ENCODE results near the gene THSD7B. TPM values are rescaled to one million over a fixed set of nuclear protein-coding genes. Genes with fewer than 3 reads are reported as not detected.

THSD7B gene
- total and polyA plus RNA-seq, 3 experiments from 2014 or later: not detected

DNA sequence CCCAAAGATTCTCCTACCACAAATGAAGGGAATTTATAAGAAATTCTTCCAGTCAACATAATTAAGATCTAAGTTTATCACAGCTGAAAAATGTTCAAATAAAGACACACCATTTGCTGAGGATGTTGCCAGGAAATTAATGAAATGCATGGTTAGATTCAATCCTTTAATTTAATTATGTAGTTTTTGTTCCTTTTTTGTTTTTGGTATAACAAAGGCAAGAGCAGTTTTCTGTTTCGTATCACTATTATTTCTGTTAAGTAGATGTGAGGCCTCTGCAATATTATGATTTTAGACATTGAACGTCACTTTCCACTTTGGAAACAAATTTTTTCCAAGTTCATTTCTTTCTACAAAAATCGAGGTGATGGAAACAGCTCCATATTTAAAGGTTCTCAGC is 440.0 kb downstream of the THSD7B start:
- Histone ChIP-seq H3K36me3 (ENCODE audit: insufficient read depth, low read length) (no peaks in the 10 kb centered on the region), H3K27ac (ENCODE audit: low read depth, low read length) (no peak overlapping the region), H3K4me1 (ENCODE audit: insufficient read depth, low read length) (no peaks in the 10 kb centered on the region), H3K27me3 (ENCODE audit: insufficient read depth, low read length, poor library complexity, severe bottlenecking) (no peaks in the 10 kb centered on the region), H3K9me3 (ENCODE audit: low read length) (no peaks in the 10 kb centered on the region), H3K4me3 (ENCODE audit: low read length) (no peak overlapping the region)
- Mint-ChIP-seq H3K36me3 (no peaks in the 10 kb centered on the region), H3K4me1 (no peaks in the 10 kb centered on the region), H3K27ac (no peak overlapping the region), H3K4me3 (no peak overlapping the region), H3K9me3 (peaks cover 0 to 8% (median 0%) of the 10 kb centered on the region in 5 donors), H3K27me3 (no peaks in the 10 kb centered on the region)
- ChIA-PET CTCF (no interaction called here), POLR2A (no interaction called here)
- no peak for DNase-seq

DNA sequence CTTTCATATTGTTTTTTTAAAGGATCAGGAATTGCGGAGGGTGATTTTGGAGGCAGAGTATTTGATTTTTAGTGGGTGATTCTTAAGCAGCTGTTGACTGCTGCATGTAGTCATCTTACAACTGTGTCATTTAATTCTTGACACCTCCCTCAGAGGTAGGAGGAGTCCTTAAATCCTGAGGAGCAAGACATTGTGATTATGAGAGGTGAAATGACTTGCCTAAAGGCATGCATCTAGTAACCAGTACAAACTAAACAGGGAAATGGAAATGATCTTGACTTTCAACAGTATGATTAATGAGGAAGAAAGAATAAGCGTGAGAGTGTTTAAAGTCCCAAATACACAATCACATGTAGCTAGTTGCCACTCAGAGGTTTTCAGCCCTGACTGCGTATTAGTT is 440.7 kb downstream of the THSD7B start:
- Mint-ChIP-seq H3K4me1 (no peaks in the 10 kb centered on the region), H3K4me3 (no peak overlapping the region), H3K36me3 (no peaks in the 10 kb centered on the region), H3K9me3 (peaks cover 0 to 8% (median 0%) of the 10 kb centered on the region in 5 donors), H3K27me3 (no peaks in the 10 kb centered on the region), H3K27ac (no peak overlapping the region)
- no peaks in the 10 kb centered on the region for H3K4me1 ChIP-seq (ENCODE audit: insufficient read depth, low read length)
- no peak for DNase-seq
- no peaks in the 10 kb centered on the region for H3K36me3 ChIP-seq (ENCODE audit: insufficient read depth, low read length)
- POLR2A ChIA-PET: no interaction called here
- no peaks in the 10 kb centered on the region for H3K27me3 ChIP-seq (ENCODE audit: insufficient read depth, low read length, poor library complexity, severe bottlenecking)
- no peak overlapping the region for H3K27ac ChIP-seq (ENCODE audit: low read depth, low read length)
- no peaks in the 10 kb centered on the region for H3K9me3 ChIP-seq (ENCODE audit: low read length)
- CTCF ChIA-PET: no interaction called here
- H3K4me3 ChIP-seq (ENCODE audit: low read length): no peak overlapping the region

DNA sequence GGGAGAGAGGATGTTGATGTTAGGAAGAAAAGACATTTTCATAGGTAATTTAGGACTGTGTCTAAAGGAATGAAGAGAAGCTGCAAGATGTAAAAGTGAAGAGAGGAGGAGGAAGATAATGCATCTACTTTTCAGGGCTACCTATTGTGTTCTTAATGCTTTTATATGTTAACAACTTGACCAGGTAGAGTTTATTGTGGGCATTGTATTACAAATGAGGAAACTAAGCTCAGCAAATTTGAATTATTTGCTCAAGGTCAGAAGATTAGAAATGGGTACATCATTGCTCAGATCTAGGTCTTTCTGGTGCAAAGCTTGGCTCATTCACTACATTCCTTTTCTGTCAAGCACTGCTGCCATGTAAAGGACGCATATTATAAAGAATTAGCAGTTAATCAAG is 441.7 kb downstream of the THSD7B start:
- Mint-ChIP-seq H3K9me3 (peaks cover 0 to 8% (median 0%) of the 10 kb centered on the region in 5 donors), H3K27ac (no peak overlapping the region), H3K4me3 (no peak overlapping the region), H3K4me1 (no peaks in the 10 kb centered on the region), H3K36me3 (no peaks in the 10 kb centered on the region), H3K27me3 (no peaks in the 10 kb centered on the region)
- Histone ChIP-seq H3K27me3 (ENCODE audit: insufficient read depth, low read length, poor library complexity, severe bottlenecking) (no peaks in the 10 kb centered on the region), H3K4me1 (ENCODE audit: insufficient read depth, low read length) (no peaks in the 10 kb centered on the region), H3K4me3 (ENCODE audit: low read length) (no peak overlapping the region), H3K27ac (ENCODE audit: low read depth, low read length) (no peak overlapping the region), H3K9me3 (ENCODE audit: low read length) (no peaks in the 10 kb centered on the region), H3K36me3 (ENCODE audit: insufficient read depth, low read length) (no peaks in the 10 kb centered on the region)
- no peak for DNase-seq
- ChIA-PET POLR2A (no interaction called here), CTCF (no interaction called here)

DNA sequence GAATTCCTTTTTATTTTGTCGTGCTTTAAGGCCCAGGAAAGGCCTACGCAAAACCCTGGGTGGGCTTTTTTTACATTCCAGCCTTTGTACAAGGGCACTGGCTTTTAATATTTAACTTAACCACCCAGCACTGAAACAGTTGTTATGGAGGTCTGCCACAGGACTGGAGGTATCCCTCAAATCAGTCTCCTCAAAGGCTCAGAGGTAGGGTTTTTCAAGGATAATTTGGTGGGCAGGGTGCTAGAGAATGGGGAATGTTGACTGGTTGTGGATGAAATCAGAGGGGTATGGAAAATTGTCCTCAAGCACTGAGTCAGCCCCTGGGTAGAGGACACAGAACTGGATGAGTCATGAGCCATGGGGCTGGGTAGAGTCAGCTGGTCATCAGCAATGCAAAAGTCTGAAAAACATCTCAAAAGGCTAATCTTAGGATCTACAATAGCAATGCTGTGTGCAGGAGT is 443.1 kb downstream of the THSD7B start:
- CTCF ChIA-PET: no interaction called here
- DNase-seq: no peak
- no peaks in the 10 kb centered on the region for H3K4me1 ChIP-seq (ENCODE audit: insufficient read depth, low read length)
- POLR2A ChIA-PET: no interaction called here
- H3K27ac ChIP-seq (ENCODE audit: low read depth, low read length): no peak overlapping the region
- no peaks in the 10 kb centered on the region for H3K9me3 ChIP-seq (ENCODE audit: low read length)
- Mint-ChIP-seq H3K4me1 (no peaks in the 10 kb centered on the region), H3K27me3 (no peaks in the 10 kb centered on the region), H3K4me3 (no peak overlapping the region), H3K9me3 (peaks cover 0 to 8% (median 0%) of the 10 kb centered on the region in 5 donors), H3K27ac (no peak overlapping the region), H3K36me3 (no peaks in the 10 kb centered on the region)
- H3K4me3 ChIP-seq (ENCODE audit: low read length): no peak overlapping the region
- no peaks in the 10 kb centered on the region for H3K27me3 ChIP-seq (ENCODE audit: insufficient read depth, low read length, poor library complexity, severe bottlenecking)
- no peaks in the 10 kb centered on the region for H3K36me3 ChIP-seq (ENCODE audit: insufficient read depth, low read length)

DNA sequence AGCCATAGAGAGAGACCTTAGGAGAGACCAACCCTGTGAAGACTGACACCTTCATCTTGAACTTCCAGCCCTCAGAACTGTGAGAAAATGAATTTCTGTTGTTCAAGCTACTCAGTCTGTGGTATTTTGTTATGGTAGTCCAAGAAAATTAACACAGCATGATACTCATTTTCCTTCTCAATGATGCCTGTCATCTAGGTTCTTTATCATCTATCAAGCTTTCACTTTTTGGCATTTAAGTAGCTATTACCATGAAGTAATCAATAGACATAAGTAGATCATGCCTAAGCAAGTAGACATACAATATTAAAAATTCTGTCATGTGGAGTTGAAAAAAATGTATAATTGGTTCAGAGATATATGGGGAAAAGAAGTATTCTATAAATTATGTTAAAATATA is 444.7 kb downstream of the THSD7B start:
- peaks cover 0 to 10% (median 0%) of the 10 kb centered on the region in 5 donors for H3K9me3 Mint-ChIP-seq
- H3K36me3 Mint-ChIP-seq: no peaks in the 10 kb centered on the region
- CTCF ChIA-PET: no interaction called here
- Histone ChIP-seq H3K36me3 (ENCODE audit: insufficient read depth, low read length) (no peaks in the 10 kb centered on the region), H3K4me1 (ENCODE audit: insufficient read depth, low read length) (no peaks in the 10 kb centered on the region), H3K27me3 (ENCODE audit: insufficient read depth, low read length, poor library complexity, severe bottlenecking) (no peaks in the 10 kb centered on the region), H3K9me3 (ENCODE audit: low read length) (no peaks in the 10 kb centered on the region), H3K4me3 (ENCODE audit: low read length) (no peak overlapping the region), H3K27ac (ENCODE audit: low read depth, low read length) (no peak overlapping the region)
- POLR2A ChIA-PET: no interaction called here
- H3K4me1 Mint-ChIP-seq: no peaks in the 10 kb centered on the region
- H3K4me3 Mint-ChIP-seq: no peak overlapping the region
- no peaks in the 10 kb centered on the region for H3K27me3 Mint-ChIP-seq
- no peak overlapping the region for H3K27ac Mint-ChIP-seq
- DNase-seq: no peak

DNA sequence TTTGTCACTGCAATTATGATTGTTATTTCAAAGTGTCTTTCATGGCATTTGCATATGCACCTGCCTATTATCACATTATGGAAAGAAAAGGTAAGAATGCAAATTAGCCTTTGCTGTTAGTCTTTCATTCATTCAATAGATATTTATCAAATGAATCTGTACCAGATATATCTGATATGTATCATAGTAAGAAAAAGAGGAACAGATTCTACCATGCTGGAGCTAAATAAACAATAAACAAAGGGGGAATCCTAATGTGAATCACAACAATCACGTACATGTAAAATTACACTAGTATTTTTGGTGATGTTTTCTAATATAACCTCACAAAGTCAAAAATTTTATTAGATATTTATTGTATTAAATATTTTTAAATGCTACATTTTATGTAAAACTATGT is 446.4 kb downstream of the THSD7B start:
- Mint-ChIP-seq H3K27me3 (no peaks in the 10 kb centered on the region), H3K36me3 (no peaks in the 10 kb centered on the region), H3K27ac (no peak overlapping the region), H3K4me1 (no peaks in the 10 kb centered on the region), H3K4me3 (no peak overlapping the region), H3K9me3 (peaks cover 0 to 5% (median 0%) of the 10 kb centered on the region in 5 donors)
- no peaks in the 10 kb centered on the region for H3K4me1 ChIP-seq (ENCODE audit: insufficient read depth, low read length)
- CTCF ChIA-PET: no interaction called here
- no peak overlapping the region for H3K4me3 ChIP-seq (ENCODE audit: low read length)
- no peaks in the 10 kb centered on the region for H3K27me3 ChIP-seq (ENCODE audit: insufficient read depth, low read length, poor library complexity, severe bottlenecking)
- no peak for DNase-seq
- no peaks in the 10 kb centered on the region for H3K36me3 ChIP-seq (ENCODE audit: insufficient read depth, low read length)
- POLR2A ChIA-PET: no interaction called here
- no peak overlapping the region for H3K27ac ChIP-seq (ENCODE audit: low read depth, low read length)
- H3K9me3 ChIP-seq (ENCODE audit: low read length): no peaks in the 10 kb centered on the region

DNA sequence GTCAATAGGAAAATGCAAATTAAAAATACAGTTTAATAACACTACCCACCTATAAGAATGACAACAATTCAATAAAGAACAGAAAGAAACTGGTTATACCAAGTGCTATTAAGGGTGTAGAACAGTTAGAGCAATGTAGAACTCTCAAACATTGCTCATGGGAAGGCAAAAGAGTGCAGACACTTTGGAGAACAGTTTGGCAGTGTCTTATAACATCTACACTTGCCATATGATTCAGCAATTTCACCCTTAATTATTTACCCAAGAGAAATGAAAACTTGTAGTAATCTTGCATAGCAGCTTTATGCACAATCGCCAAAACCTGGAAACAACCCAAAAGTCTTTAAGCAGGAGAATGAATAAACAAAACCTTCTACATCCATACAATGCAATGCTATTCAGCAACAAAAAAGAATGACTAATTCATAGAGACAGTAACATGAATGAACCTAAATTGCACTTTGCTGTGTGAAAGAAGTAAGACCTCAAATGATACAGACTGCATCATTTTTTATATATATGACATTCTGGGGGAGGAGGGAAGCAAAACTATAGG is 455.2 kb downstream of the THSD7B start:
- no peaks in the 10 kb centered on the region for H3K9me3 ChIP-seq (ENCODE audit: low read length)
- no peak overlapping the region for H3K27ac ChIP-seq (ENCODE audit: low read depth, low read length)
- no peak overlapping the region for H3K4me3 Mint-ChIP-seq
- H3K4me1 ChIP-seq (ENCODE audit: insufficient read depth, low read length): no peaks in the 10 kb centered on the region
- peaks cover 0 to 8% (median 2%) of the 10 kb centered on the region in 5 donors for H3K9me3 Mint-ChIP-seq
- H3K27me3 ChIP-seq (ENCODE audit: insufficient read depth, low read length, poor library complexity, severe bottlenecking): no peaks in the 10 kb centered on the region
- peaks cover 0 to 3% of the 10 kb centered on the region in 2 donors for H3K27me3 Mint-ChIP-seq
- no peak overlapping the region for H3K27ac Mint-ChIP-seq
- H3K36me3 ChIP-seq (ENCODE audit: insufficient read depth, low read length): no peaks in the 10 kb centered on the region
- no peak for DNase-seq
- CTCF ChIA-PET: no interaction called here
- POLR2A ChIA-PET: no interaction called here
- H3K4me3 ChIP-seq (ENCODE audit: low read length): no peak overlapping the region
- H3K36me3 Mint-ChIP-seq: no peaks in the 10 kb centered on the region
- H3K4me1 Mint-ChIP-seq: no peaks in the 10 kb centered on the region

DNA sequence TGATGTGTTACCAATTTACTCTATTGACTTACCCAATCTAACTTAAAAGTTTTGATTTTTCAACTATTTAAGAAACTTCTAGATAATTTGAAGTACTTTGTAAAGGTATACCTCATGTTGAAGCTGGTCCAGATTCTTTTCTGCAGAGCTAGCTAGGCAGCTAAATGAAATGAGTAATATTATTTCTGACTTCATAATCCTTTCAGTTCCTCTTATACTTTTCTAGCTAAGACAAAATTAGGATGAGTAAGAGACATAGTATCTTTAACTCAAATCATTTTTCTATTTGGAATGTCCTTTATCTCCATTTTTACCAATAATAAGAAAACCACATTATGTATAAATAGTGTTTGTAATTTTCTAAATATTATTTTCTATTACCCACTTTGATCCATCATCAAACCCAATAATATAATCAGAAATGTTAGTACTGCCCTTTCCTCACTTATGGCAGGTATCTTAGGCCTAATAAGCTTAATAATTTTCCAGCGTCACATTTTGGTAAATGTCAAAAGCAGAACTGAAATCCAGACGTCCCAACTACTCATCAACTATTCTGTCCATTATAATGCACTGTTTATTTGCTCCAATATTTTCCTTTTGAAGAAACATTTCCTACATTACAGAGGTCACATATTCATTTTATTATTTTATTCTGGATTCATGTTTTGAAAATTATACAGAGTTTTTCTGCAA is 456.6 kb downstream of the THSD7B start:
- no peaks in the 10 kb centered on the region for H3K27me3 ChIP-seq (ENCODE audit: insufficient read depth, low read length, poor library complexity, severe bottlenecking)
- Mint-ChIP-seq H3K4me1 (no peaks in the 10 kb centered on the region), H3K4me3 (no peak overlapping the region), H3K27ac (no peak overlapping the region), H3K9me3 (peaks cover 0 to 2% (median 2%) of the 10 kb centered on the region in 5 donors), H3K36me3 (no peaks in the 10 kb centered on the region), H3K27me3 (peaks cover 0 to 1% of the 10 kb centered on the region in 2 donors)
- no peaks in the 10 kb centered on the region for H3K4me1 ChIP-seq (ENCODE audit: insufficient read depth, low read length)
- CTCF ChIA-PET: no interaction called here
- no peak overlapping the region for H3K27ac ChIP-seq (ENCODE audit: low read depth, low read length)
- POLR2A ChIA-PET: no interaction called here
- no peak overlapping the region for H3K4me3 ChIP-seq (ENCODE audit: low read length)
- no peak for DNase-seq
- H3K36me3 ChIP-seq (ENCODE audit: insufficient read depth, low read length): no peaks in the 10 kb centered on the region
- H3K9me3 ChIP-seq (ENCODE audit: low read length): no peaks in the 10 kb centered on the region
